ENCODE data around the gene UNCX. TPM values are rescaled to one million over a fixed set of nuclear protein-coding genes. Genes with fewer than 3 reads are reported as not detected.

The UNCX gene
- total and polyA plus RNA-seq, 2 of the 4 experiments (the other 2 are of a cell fraction) = not detected

- TF ChIP-seq CTCF (conservative IDR thresholded peaks at IDR 0.05; ENCODE audit: low read depth, low read length) = no peak
- no peak for TF ChIP-seq RCOR1 (IDR thresholded peaks at IDR 0.05; ENCODE audit: insufficient replicate concordance, low read length)
- no peak for TF ChIP-seq MXI1 (IDR thresholded peaks at IDR 0.05; ENCODE audit: borderline replicate concordance, low read depth, low read length)
- TF ChIP-seq ELK1 (IDR thresholded peaks at IDR 0.05; ENCODE audit: borderline replicate concordance, low read depth, low read length) = no peak
- TF ChIP-seq BHLHE40 (IDR thresholded peaks at IDR 0.05; ENCODE audit: low read depth, low read length) = no peak
- no peak for TF ChIP-seq SMC3 (IDR thresholded peaks at IDR 0.05; ENCODE audit: low read depth, low read length)
- no peak for TF ChIP-seq RFX5 (IDR thresholded peaks at IDR 0.05; ENCODE audit: low read depth, low read length)
- TF ChIP-seq USF2 (IDR thresholded peaks at IDR 0.05; ENCODE audit: low read depth, low read length) = no peak
- no peak overlapping the region for H4K91ac ChIP-seq (ENCODE audit: insufficient read depth, low read depth, low read length)
- no peak overlapping the region for H2BK5ac ChIP-seq (ENCODE audit: low read depth, low read length, poor library complexity, severe bottlenecking)
- intact Hi-C loops (cut with micrococcal nuclease) = no loop called here
- no peak overlapping the region for H3K4me2 ChIP-seq (ENCODE audit: low read depth, low read length)
- DNase-seq (no peak), ATAC-seq (ENCODE audit: low read depth) (no peak)
- no peak overlapping the region for H2AK9ac ChIP-seq (replicated peaks; ENCODE audit: low read depth, low read length, poor library complexity)
- H3K36me3 ChIP-seq (ENCODE audit: control insufficient read depth, insufficient read depth, low read length) = no peaks in the 10 kb centered on the region; the same call in 1 of the 2 replicates
- ChIA-PET CTCF (interaction anchor here (0.6 kb wide), 1 partner anchor 10 kb away, joined by 3 read pairs; no protein-coding TSS in a partner anchor), POLR2A (ENCODE audit: unreplicated experiment) (no interaction called here)
- no peak overlapping the region for H3K56ac ChIP-seq (ENCODE audit: extremely low read depth, insufficient read depth, low read length)
- H2AFZ ChIP-seq (replicated peaks; ENCODE audit: low read length, poor library complexity) = no peak overlapping the region
- H2BK15ac ChIP-seq (ENCODE audit: low read depth, low read length) = no peak overlapping the region
- H4K20me1 ChIP-seq (ENCODE audit: insufficient read depth, low read length) = peaks cover 5% of the 10 kb centered on the region; the same call in 1 of the 2 replicates
- peaks cover 12% of the 10 kb centered on the region for H3K9me3 ChIP-seq (ENCODE audit: control insufficient read depth, insufficient read depth, low read length)
- in situ Hi-C loops (cut with MboI; ENCODE audit: low sequenced_read_pairs) = no loop called here
- no peak overlapping the region for H4K8ac ChIP-seq (ENCODE audit: low read depth in 2 of 2, low read length in 2 of 2)
- H2BK20ac ChIP-seq (ENCODE audit: low read depth, low read length) = no peak overlapping the region
- no peak overlapping the region for H3K27ac ChIP-seq (ENCODE audit: insufficient read depth, low read length)
- H3K4me3 ChIP-seq (ENCODE audit: insufficient read depth, low read depth, low read length) = no peak overlapping the region
- no peak overlapping the region for H3K18ac ChIP-seq (ENCODE audit: low read depth, low read length)
- no peaks in the 10 kb centered on the region for H3K9me1 ChIP-seq (ENCODE audit: insufficient read depth, low read length)
- H2AK5ac ChIP-seq (ENCODE audit: low read depth, low read length) = no peak overlapping the region
- H3K4ac ChIP-seq (ENCODE audit: low read depth, low read length) = no peak overlapping the region
- H3K23ac ChIP-seq (ENCODE audit: low read depth, low read length) = no peak overlapping the region
- peaks cover 94% of the 10 kb centered on the region for H3K27me3 ChIP-seq (ENCODE audit: control insufficient read depth, insufficient read depth, low read length)
- dilution Hi-C loops (cut with HindIII; ENCODE audit: low sequenced_read_pairs, unreplicated experiment) = no loop called here
- H3K9ac ChIP-seq (ENCODE audit: low read depth, low read length) = no peak overlapping the region
- WGBS, 2 experiments (ENCODE audit: extremely low coverage in 2 of 2, insufficient read length in 1 of 2) = no CpG with 5 or more reads among the region's 26 CpGs
- no peak overlapping the region for H3K14ac ChIP-seq (replicated peaks; ENCODE audit: low read depth, low read length)
- no peak overlapping the region for H4K5ac ChIP-seq (ENCODE audit: low read depth, low read length)
- no peak overlapping the region for H2BK120ac ChIP-seq (ENCODE audit: low read depth, low read length)
- H3K79me1 ChIP-seq (ENCODE audit: low read depth in 1 of 2, low read length in 2 of 2) = no peaks in the 10 kb centered on the region
- no peaks in the 10 kb centered on the region for H3K4me1 ChIP-seq (ENCODE audit: control insufficient read depth, insufficient read depth, low read length)
- BruUV-seq (replicated peaks) = no TSS peak
Measured at GRCh38 chr7:1248916-1249581, 16.4 kb downstream of the UNCX start.

All from IMR-90 (cell line).